T-helper 2 cell treated with Interferon-gamma antibody and Interleukin-4, amounts not matched to agents 5 μg/mL and 100 μg/mL, for 36 hours (primary cell): Measurements from ENCODE around the gene KISS1R.
"Not testable (repeated sequence)": the region's sequence is repeated elsewhere in the genome, so short reads cannot be mapped to it uniquely, and the experiment has no call there.

ENCODE experiments used
- DNase-seq: peaks from one replicate; pipeline ENCODE4 v3.0.0; 2021; ENCODE audit warnings: low spot score
- H3K27ac Mint-ChIP-seq: one replicate; pipeline ENCODE4 v1.8.0; 2021; ENCODE audit warnings: mild to moderate bottlenecking, mixed read lengths
- H3K27me3 Mint-ChIP-seq: one replicate; pipeline ENCODE4 v1.8.0; 2021; ENCODE audit warnings: low read depth, mixed read lengths
- H3K36me3 Mint-ChIP-seq: one replicate; pipeline ENCODE4 v1.8.0; 2021; ENCODE audit warnings: low read depth, mixed read lengths
- H3K4me1 Mint-ChIP-seq: one replicate; pipeline ENCODE4 v1.8.0; 2021; ENCODE audit warnings: low read depth, mixed read lengths
- H3K4me3 Mint-ChIP-seq: one replicate; pipeline ENCODE4 v1.8.0; 2022; ENCODE audit warnings: mild to moderate bottlenecking, moderate library complexity, mixed read lengths
- H3K9me3 Mint-ChIP-seq: one replicate; pipeline ENCODE4 v1.8.0; 2021; ENCODE audit warnings: mixed read lengths

KISS1R gene

DNA sequence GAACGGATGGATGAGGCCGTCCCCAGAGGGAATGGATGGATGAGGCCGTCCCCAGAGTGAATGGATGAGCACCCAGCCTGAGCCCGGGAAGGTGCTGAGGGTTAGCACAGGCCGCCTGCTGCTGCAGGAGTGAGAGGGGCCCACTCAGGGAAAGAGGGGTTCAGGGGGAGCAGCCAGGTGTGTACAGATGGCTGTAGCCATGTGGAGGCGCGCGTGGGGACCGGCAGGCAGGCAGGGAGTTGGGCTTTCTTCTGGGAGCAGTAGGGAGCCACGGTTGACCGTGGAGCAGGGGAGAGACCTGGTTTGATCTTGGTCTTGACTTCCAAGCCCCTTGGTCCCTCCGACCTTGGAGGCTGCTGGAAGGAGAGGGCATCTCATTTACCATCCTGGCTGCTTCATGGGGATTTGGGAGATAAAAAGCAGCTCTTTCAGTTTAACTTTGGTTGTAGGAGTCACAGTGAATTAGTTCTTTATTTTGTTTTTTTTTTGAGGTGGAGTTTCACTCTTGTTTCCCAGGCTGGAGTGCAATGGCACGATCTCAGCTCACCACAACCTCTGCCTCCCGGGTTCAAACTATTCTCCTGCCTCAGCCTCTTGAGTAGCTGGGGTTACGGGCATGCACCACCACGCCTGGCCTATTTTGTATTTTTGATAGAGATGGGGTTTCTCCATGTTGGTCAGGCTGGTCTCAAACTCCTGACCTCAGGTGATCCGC, 33.4 kb downstream of the KISS1R start:
- Mint-ChIP-seq H3K4me3 (no peak overlapping the region), H3K9me3 (no peaks in the 10 kb centered on the region), H3K27ac (no peak overlapping the region), H3K36me3 (no peaks in the 10 kb centered on the region), H3K27me3 (no peaks in the 10 kb centered on the region), H3K4me1 (no peaks in the 10 kb centered on the region)
- DNase-seq, result no peak

GRCh38 chr19:952049-952679, 35.0 kb downstream of the KISS1R start:
- Mint-ChIP-seq H3K27ac (peak overlapping the region; percentile 45), H3K27me3 (no peaks in the 10 kb centered on the region), H3K4me1 (no peaks in the 10 kb centered on the region), H3K4me3 (peak overlapping the region; percentile 18), H3K36me3 (no peaks in the 10 kb centered on the region), H3K9me3 (no peaks in the 10 kb centered on the region)
- DNase-seq, result no peak

- no peak for DNase-seq
- Mint-ChIP-seq H3K9me3 (no peaks in the 10 kb centered on the region), H3K27me3 (no peaks in the 10 kb centered on the region), H3K27ac (peak overlapping the region; percentile 57), H3K4me1 (no peaks in the 10 kb centered on the region), H3K36me3 (no peaks in the 10 kb centered on the region), H3K4me3 (peak overlapping the region; percentile 51)
Observed at GRCh38 chr19:952680-953444, 35.7 kb downstream of the KISS1R start.

DNA sequence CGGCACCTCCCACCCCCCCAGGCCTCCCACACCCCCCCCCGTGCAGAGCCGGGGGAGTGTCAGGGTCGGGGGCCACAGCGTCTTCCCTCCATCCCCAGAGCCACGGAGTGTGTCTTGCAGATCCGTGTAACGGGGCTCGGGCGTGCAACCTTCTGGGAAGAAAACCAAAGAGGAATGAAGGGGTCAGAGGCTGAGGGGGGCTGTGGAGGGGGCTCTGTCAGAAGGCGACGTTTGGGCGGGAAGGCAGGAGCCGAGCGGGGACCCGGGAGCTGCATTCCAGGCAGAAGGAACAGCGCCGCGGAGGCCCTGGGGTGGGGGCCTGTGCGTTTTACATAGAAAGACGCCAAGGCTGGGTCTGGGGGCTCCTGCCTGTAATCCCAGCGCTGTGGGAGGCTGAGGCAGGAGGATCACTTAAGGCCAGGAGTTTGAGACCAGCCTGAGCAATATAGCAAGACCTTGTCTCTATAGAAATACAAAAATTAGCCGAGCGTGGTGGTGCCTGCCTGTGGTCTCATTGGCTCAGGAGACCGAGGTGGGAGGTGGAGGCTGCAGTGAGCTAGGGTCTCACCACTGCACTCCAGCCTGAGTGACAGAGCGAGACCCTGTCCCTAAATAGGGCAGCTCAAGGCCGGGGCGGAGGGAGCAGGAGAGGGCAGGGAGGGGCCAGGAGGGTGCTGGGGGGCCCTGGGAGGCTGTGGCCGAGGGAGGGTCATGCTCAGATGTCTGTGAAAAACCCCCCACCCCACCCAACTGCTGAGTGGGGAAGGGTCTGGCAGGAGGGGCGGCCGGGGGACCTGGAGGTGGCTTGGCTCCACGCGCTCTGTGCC, 36.5 kb downstream of the KISS1R start:
- Mint-ChIP-seq H3K36me3 (no peaks in the 10 kb centered on the region), H3K4me3 (no peak overlapping the region)

DNA sequence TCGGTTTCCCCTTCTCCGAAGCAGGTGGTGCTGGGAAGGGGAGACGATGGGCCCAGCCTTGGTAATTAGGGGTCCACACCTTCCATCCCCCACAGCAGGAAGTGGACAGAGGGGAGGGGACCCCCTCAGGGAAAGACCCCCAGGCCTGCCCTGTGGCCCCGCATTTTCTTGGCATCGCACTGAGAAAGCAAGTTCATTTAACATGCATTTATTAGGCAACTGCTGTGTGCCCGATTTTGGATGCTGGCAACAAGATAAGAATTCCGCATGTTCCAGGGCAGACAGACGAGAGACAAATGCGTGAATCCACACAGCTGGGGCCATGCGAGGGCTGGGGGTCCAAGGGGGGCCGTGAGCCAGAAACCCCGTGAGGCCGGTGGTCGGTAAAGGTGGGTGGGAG, 37.1 kb downstream of the KISS1R start:
- H3K36me3 Mint-ChIP-seq, result no peaks in the 10 kb centered on the region
- H3K4me3 Mint-ChIP-seq, result no peak overlapping the region
- H3K27me3 Mint-ChIP-seq, result no peaks in the 10 kb centered on the region
- H3K4me1 Mint-ChIP-seq, result peaks cover 2% of the 10 kb centered on the region
- no peaks in the 10 kb centered on the region for H3K9me3 Mint-ChIP-seq
- no peak overlapping the region for H3K27ac Mint-ChIP-seq
- no peak for DNase-seq

More for the DNA sequence above, 36.5 kb downstream of the KISS1R start:
- Mint-ChIP-seq H3K9me3 (no peaks in the 10 kb centered on the region), H3K4me1 (no peaks in the 10 kb centered on the region), H3K27ac (peak overlapping the region; percentile 26), H3K27me3 (no peaks in the 10 kb centered on the region)
- no peak for DNase-seq

GRCh38 chr19:954672-955494, 37.8 kb downstream of the KISS1R start:
- H3K27me3 Mint-ChIP-seq, result no peaks in the 10 kb centered on the region
- H3K36me3 Mint-ChIP-seq, result no peaks in the 10 kb centered on the region
- peaks cover 2% of the 10 kb centered on the region for H3K4me1 Mint-ChIP-seq
- H3K27ac Mint-ChIP-seq, result no peak overlapping the region
- DNase-seq, result no peak
- no peak overlapping the region for H3K4me3 Mint-ChIP-seq
- H3K9me3 Mint-ChIP-seq, result no peaks in the 10 kb centered on the region

DNA sequence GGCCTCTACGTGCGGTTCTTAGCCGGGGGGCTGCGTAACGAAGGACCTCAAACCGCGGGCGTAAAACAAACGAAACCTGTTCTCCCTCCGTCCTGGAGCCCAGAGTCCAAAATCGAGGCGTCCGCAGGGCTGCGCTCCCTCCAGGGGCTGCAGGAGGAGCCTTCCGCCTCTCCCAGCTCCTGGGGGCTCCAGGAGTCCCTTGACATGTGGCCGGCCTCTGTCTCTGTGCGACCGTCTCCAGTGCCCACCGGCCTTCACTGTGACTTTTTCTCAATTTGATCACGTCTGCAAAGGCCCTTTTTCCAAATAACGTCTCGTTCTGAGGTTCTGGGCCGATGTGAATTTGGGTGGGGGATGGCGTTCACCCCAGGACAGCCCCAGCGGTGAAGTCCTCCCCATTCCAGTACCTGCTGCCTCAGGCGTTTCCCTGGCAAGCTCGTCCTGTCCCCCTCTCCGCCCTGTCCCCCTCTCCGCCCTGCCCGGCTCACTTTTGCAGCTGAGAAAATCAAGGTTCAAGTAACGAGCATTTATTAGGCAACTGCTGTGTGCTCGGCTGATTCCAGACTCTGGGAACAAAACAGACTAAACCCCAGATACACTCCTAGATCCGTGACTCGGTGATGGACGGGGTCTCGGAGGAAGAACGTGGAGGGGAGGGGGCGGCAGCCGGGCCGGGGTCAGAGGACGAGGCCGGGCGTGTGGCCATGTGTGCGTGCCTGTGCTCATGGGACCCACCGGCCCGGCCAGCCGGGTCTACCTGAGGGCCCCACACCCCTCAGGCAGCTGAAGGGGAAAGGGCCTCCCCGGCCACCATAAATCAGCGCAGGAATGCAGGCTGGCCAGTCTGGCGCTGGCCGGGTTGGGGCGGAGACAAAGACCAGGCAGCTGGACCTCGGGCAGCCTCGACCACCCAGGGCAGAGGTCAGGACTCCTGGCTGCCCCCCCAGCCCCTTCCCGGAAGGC, 39.0 kb downstream of the KISS1R start:
- H3K4me1 Mint-ChIP-seq, result peaks cover 2% of the 10 kb centered on the region
- no peak overlapping the region for H3K4me3 Mint-ChIP-seq
- H3K9me3 Mint-ChIP-seq, result no peaks in the 10 kb centered on the region
- DNase-seq, result no peak
- no peaks in the 10 kb centered on the region for H3K27me3 Mint-ChIP-seq
- H3K27ac Mint-ChIP-seq, result no peak overlapping the region
- H3K36me3 Mint-ChIP-seq, result no peaks in the 10 kb centered on the region

- no peaks in the 10 kb centered on the region for H3K9me3 Mint-ChIP-seq
- no peak for DNase-seq
- no peaks in the 10 kb centered on the region for H3K27me3 Mint-ChIP-seq
- H3K4me3 Mint-ChIP-seq, result no peak overlapping the region
- no peaks in the 10 kb centered on the region for H3K36me3 Mint-ChIP-seq
- H3K27ac Mint-ChIP-seq, result no peak overlapping the region
- H3K4me1 Mint-ChIP-seq, result peaks cover 2% of the 10 kb centered on the region
Observed at GRCh38 chr19:956766-957440, 39.8 kb downstream of the KISS1R start.

DNA sequence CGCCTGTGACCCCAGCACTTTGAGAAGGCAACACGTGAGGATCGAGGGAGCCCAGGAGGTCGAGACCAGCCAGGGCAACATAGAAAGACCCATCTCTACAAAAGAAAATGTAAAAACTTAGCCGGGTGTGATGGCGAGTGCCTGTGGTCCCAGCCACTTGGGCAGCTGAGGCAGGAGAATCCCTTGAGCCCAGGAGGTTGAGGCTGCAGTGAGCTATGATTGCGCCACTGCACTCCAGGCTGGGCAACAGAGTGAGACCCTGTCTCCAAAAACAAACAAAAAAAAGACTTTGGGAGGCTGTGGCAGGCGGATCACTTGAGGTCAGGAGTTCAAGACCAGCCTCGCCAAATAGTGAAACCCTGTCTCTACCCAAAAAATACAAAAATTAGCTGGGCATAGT, 40.4 kb downstream of the KISS1R start:
- DNase-seq, H3K27ac Mint-ChIP-seq, H3K27me3 Mint-ChIP-seq, H3K36me3 Mint-ChIP-seq, H3K4me1 Mint-ChIP-seq, H3K4me3 Mint-ChIP-seq, H3K9me3 Mint-ChIP-seq: not testable (repeated sequence)

GRCh38 chr19:958967-959855, 42.1 kb downstream of the KISS1R start:
- peak; percentile 27 for DNase-seq
- Mint-ChIP-seq H3K4me1 (peaks cover 7% of the 10 kb centered on the region), H3K27ac (peak overlapping the region; percentile 26), H3K4me3 (no peak overlapping the region), H3K9me3 (no peaks in the 10 kb centered on the region), H3K36me3 (peaks cover 5% of the 10 kb centered on the region), H3K27me3 (no peaks in the 10 kb centered on the region)

DNA sequence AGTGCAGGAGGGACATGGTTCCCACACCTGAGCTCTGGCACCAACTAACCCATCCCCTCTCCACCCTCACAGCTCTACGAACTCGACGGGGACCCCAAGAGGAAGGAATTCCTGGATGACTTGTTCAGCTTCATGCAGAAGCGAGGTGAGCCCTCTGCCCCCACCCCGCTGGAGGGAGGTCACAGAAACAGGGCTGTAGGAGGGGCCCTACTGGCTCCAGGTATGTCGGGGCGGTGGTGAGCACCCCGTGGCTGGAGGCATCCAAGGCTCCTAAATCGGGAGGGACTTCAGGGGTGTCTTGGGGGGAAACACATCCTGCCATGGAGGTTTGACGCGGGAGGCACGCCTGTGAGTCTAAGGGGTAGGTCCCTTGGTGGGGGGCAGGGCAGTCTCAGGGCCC, 42.9 kb downstream of the KISS1R start:
- peaks cover 13% of the 10 kb centered on the region for H3K36me3 Mint-ChIP-seq
- DNase-seq, result no peak

More for the DNA sequence above, 42.9 kb downstream of the KISS1R start:
- Mint-ChIP-seq H3K4me1 (peaks cover 7% of the 10 kb centered on the region), H3K9me3 (no peaks in the 10 kb centered on the region), H3K27ac (no peak overlapping the region), H3K4me3 (no peak overlapping the region), H3K27me3 (no peaks in the 10 kb centered on the region)
